Measurements from ENCODE around the gene CNTNAP2.

GRCh38 chr7:146496657-146497056 lies 380.1 kb downstream of the CNTNAP2 start:
- TF ChIP-seq ZNF574 (CRISPR knock-in tag; IDR thresholded peaks at IDR 0.05) (no peak), ESRRA (CRISPR knock-in tag; IDR thresholded peaks at IDR 0.05; ENCODE audit: low read depth) (no peak)
